B cell (primary cell): ENCODE results near the gene TMEM37. TPM values are rescaled to one million over a fixed set of nuclear protein-coding genes. Genes with fewer than 3 reads are reported as not detected.

Experiments used
- ATAC-seq: fragments of 200-7000 bp; cut with Tn5 transposase; one replicate; pipeline ENCODE4 v1.10.0; 2021; ENCODE audit warnings: low read depth, mild to moderate bottlenecking, moderate number of reproducible peaks, moderate library complexity
- CTCF ChIA-PET: fragments of 350-600 bp; sonication (Branson Sonifier 250); formaldehyde crosslinking; loops from one replicate; lab custom pipeline; 2021; ENCODE audit warnings: antibody characterized with exemption, inconsistent platforms; lab: Charles Lee
- POLR2A ChIA-PET: fragments of 350-600 bp; sonication (Branson Sonifier 250); formaldehyde crosslinking; loops from one replicate; lab custom pipeline; 2021; ENCODE audit warnings: antibody characterized with exemption; lab: Charles Lee
- DNase-seq: peaks from one replicate; pipeline ENCODE4 v3.0.0; 2013
- H2AFZ ChIP-seq: 2 replicates; pipeline ENCODE4 v1.6.1; 2012; ENCODE audit warnings: mild to moderate bottlenecking, low read depth, low read length; ENCODE audit not compliant: insufficient read depth, poor library complexity, severe bottlenecking
- H3K27ac ChIP-seq, 2 donors: 1 replicate in 1 of 2; 2 replicates in 1 of 2; pipeline ENCODE4 v1.5.1; 2012 to 2013; ENCODE audit warnings: low read length in 2 of 2, mild to moderate bottlenecking in 2 of 2, moderate library complexity in 1 of 2
- H3K27me3 ChIP-seq, 4 experiments: fragments of 200-600 bp in 1 of 4; sonication (generic) in 1 of 4; replicated peaks in 1 of 4; 1 replicate in 2 of 4; 2 replicates in 2 of 4; pipeline versions ENCODE4 v1.6.1 to v1.7.0; 2013 to 2016; ENCODE audit warnings: low read length in 3 of 4, mild to moderate bottlenecking in 2 of 4, mixed read lengths in 1 of 4, moderate library complexity in 1 of 4; ENCODE audit not compliant: insufficient read depth in 4 of 4, control insufficient read depth in 3 of 4; ENCODE audit errors: control extremely low read depth in 1 of 4
- H3K36me3 ChIP-seq, 2 experiments: replicated peaks in 1 of 2; 1 replicate in 1 of 2; 2 replicates in 1 of 2; pipeline versions ENCODE4 v1.6.1 to v1.7.1; 2013; ENCODE audit warnings: low read length in 1 of 2; ENCODE audit not compliant: insufficient read depth in 2 of 2, control insufficient read depth in 1 of 2; ENCODE audit errors: control extremely low read depth in 1 of 2, extremely low read depth in 1 of 2
- H3K4me1 ChIP-seq, 2 donors: fragments of 200-600 bp in 1 of 2; sonication (generic) in 1 of 2; 1 replicate in 1 of 2; 2 replicates in 1 of 2; pipeline versions ENCODE4 v1.5.1 to v1.6.1; 2013 to 2017; ENCODE audit warnings: low read length in 2 of 2; ENCODE audit not compliant: control insufficient read depth in 2 of 2, insufficient read depth in 2 of 2
- H3K4me2 ChIP-seq: replicated peaks from 2 replicates; pipeline ENCODE3; 2012; ENCODE audit warnings: mild to moderate bottlenecking, low read depth, low read length; ENCODE audit not compliant: poor library complexity, severe bottlenecking
- H3K4me3 ChIP-seq, 5 experiments: fragments of 200-600 bp in 1 of 5; sonication (generic) in 1 of 5; 1 replicate in 3 of 5; 2 replicates in 2 of 5; pipeline versions ENCODE4 v1.5.1 to v1.7.0; 2011 to 2016; ENCODE audit warnings: low read length in 4 of 5, mild to moderate bottlenecking in 4 of 5, low read depth in 2 of 5, control low read depth in 1 of 5, moderate library complexity in 1 of 5; ENCODE audit not compliant: insufficient read depth in 1 of 5; ENCODE audit errors: control extremely low read depth in 1 of 5, extremely low read depth in 1 of 5
- H3K79me2 ChIP-seq: fragments of 200-600 bp; sonication (generic); one replicate; pipeline ENCODE4 v1.6.0; 2016; ENCODE audit warnings: low read length; ENCODE audit not compliant: control insufficient read depth, insufficient read depth
- H3K9ac ChIP-seq: fragments of 200-600 bp; sonication (generic); 2 replicates; pipeline ENCODE4 v1.6.1; 2017; ENCODE audit warnings: mild to moderate bottlenecking, low read length, moderate library complexity
- H3K9me3 ChIP-seq, 3 donors: one replicate each; pipeline versions ENCODE4 v1.6.1 to v1.7.1; 2013; ENCODE audit warnings: low read length in 2 of 3; ENCODE audit not compliant: control insufficient read depth in 2 of 3, insufficient read depth in 1 of 3; ENCODE audit errors: control extremely low read depth in 1 of 3
- H4K20me1 ChIP-seq: 2 replicates; pipeline ENCODE4 v1.6.0; 2012; ENCODE audit warnings: mild to moderate bottlenecking, low read length; ENCODE audit not compliant: insufficient read depth, control insufficient read depth, poor library complexity, severe bottlenecking
- H3K27ac Mint-ChIP-seq: one replicate; pipeline ENCODE4 v1.8.0; 2021; ENCODE audit warnings: mixed read lengths
- H3K27me3 Mint-ChIP-seq: one replicate; pipeline ENCODE4 v1.8.0; 2021; ENCODE audit warnings: mixed read lengths
- H3K4me1 Mint-ChIP-seq: one replicate; pipeline ENCODE4 v1.8.0; 2021; ENCODE audit warnings: mixed read lengths
- H3K4me3 Mint-ChIP-seq: one replicate; pipeline ENCODE4 v1.8.0; 2021; ENCODE audit warnings: mixed read lengths
- H3K9me3 Mint-ChIP-seq: one replicate; pipeline ENCODE4 v1.8.0; 2022; ENCODE audit warnings: mixed read lengths; ENCODE audit not compliant: insufficient read depth
- EZH2 ChIP-seq: IDR thresholded peaks from 2 replicates; pipeline ENCODE4 v1.6.1; 2012; ENCODE audit warnings: borderline replicate concordance, low read depth, mild to moderate bottlenecking, moderate library complexity, low read length; ENCODE audit not compliant: insufficient read depth, poor library complexity, severe bottlenecking
- WGBS: methylation state at CpG from one replicate; pipeline ENCODE4 v1.1.5; 2013; ENCODE audit warnings: missing lambda C conversion rate; ENCODE audit not compliant: insufficient coverage; 5-methylcytosine and 5-hydroxymethylcytosine counted together
- intact Hi-C: fragments of 100-400 bp; cut with micrococcal nuclease; formaldehyde crosslinking; loops from one replicate; pipeline ENCODE4 v1.10.0; 2022
- polyA plus RNA-seq: library from polyadenylated mRNA; depleted of rRNA; stranded (reverse); fragments of >200 nt; gene quantifications from 2 replicates; pipeline ENCODE4 v1.2.3, GENCODE V29; 2012
- total RNA-seq, 2 donors: library from RNA; stranded (reverse); fragments of 120-200 nt in 1 of 2; gene quantifications; 1 replicate in 1 of 2; 2 replicates in 1 of 2; pipeline versions ENCODE4 v1.2.3 to v1.2.4, GENCODE V29; 2013 to 2022
- TF ChIP-seq, protein P1 (sequence below): fragments of 200-600 bp; IDR thresholded peaks from one replicate; pipeline ENCODE4 v1.8.0; 2022; ENCODE audit warnings: antibody characterized with exemption, mild to moderate bottlenecking

TMEM37 gene
- total and polyA plus RNA-seq, 2 donors (not counting 1 experiment from before 2014, with no cell fraction given) = not detected

DNA sequence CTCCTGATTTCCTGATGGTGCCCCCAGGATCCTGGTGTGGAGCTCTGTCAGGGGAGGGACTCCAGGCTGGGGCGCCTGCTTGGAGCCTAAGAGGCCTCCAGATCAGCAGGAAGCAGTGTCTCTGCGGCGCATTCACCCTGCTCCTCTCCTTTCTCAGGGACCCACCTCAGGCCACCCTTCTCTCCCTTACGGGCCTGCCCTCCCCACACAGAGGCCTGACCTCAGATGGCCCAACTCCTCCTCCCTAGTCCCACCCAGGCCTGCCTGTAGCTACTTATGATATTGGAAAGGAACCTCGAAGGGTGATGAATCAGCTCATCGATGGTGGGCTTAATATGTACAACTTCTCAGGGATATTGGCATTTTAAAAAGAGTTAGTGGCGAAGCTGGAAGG, 10.6 kb downstream of the TMEM37 start:
- ATAC-seq = no peak
- H3K4me3 Mint-ChIP-seq = no peak overlapping the region
- Histone ChIP-seq H3K36me3 (no peaks in the 10 kb centered on the region), H3K9ac (no peak overlapping the region), H3K79me2 (no peaks in the 10 kb centered on the region), H2AFZ (no peak overlapping the region), H3K4me3 (no peak overlapping the region), H3K27ac (no peak overlapping the region), H3K9me3 (no peaks in the 10 kb centered on the region), H3K4me2 (no peak overlapping the region), H4K20me1 (no peaks in the 10 kb centered on the region), H3K27me3 (peaks cover 0 to 12% (median 1%) of the 10 kb centered on the region in 4 experiments), H3K4me1 (no peaks in the 10 kb centered on the region)
- H3K27me3 Mint-ChIP-seq = peaks cover 19% of the 10 kb centered on the region
- no peak for DNase-seq
- TF ChIP-seq EZH2 = no peak
- TF ChIP-seq, protein P1, sequence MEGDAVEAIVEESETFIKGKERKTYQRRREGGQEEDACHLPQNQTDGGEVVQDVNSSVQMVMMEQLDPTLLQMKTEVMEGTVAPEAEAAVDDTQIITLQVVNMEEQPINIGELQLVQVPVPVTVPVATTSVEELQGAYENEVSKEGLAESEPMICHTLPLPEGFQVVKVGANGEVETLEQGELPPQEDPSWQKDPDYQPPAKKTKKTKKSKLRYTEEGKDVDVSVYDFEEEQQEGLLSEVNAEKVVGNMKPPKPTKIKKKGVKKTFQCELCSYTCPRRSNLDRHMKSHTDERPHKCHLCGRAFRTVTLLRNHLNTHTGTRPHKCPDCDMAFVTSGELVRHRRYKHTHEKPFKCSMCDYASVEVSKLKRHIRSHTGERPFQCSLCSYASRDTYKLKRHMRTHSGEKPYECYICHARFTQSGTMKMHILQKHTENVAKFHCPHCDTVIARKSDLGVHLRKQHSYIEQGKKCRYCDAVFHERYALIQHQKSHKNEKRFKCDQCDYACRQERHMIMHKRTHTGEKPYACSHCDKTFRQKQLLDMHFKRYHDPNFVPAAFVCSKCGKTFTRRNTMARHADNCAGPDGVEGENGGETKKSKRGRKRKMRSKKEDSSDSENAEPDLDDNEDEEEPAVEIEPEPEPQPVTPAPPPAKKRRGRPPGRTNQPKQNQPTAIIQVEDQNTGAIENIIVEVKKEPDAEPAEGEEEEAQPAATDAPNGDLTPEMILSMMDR = no peak
- WGBS = 97% methylated on average over 5 of the region's 7 CpGs
- no peaks in the 10 kb centered on the region for H3K4me1 Mint-ChIP-seq
- POLR2A ChIA-PET = no interaction called here
- H3K27ac Mint-ChIP-seq = no peak overlapping the region
- intact Hi-C loops = no loop called here
- H3K9me3 Mint-ChIP-seq = no peaks in the 10 kb centered on the region
- CTCF ChIA-PET = no interaction called here

DNA sequence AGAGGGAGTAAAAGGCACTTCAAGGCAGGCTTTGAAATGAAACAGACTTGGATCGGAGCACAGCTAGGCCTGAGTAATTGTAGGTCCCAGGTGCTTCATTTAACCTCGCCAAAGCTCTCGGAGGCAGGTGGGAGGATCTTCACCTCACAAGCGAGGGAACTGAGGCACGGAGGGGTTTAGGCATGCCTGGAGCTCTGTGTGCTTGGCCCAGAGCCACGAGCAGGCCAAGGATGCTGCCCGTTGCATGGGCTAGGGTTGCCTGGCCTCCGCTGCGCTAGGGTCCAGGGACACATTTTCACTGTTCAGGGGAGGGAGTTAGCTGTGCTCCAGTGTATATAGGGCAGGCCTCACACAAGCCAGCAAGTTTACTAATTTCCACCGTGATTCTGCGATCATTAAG, 11.2 kb downstream of the TMEM37 start:
- no peak overlapping the region for H3K27ac ChIP-seq
- H3K9me3 ChIP-seq = no peaks in the 10 kb centered on the region
- H3K4me1 Mint-ChIP-seq = no peaks in the 10 kb centered on the region
- no peak for TF ChIP-seq EZH2
- TF ChIP-seq, protein P1 = no peak
- H3K9me3 Mint-ChIP-seq = no peaks in the 10 kb centered on the region
- no peak overlapping the region for H3K4me2 ChIP-seq
- DNase-seq (no peak), ATAC-seq (no peak)
- H3K27ac Mint-ChIP-seq = no peak overlapping the region
- no peak overlapping the region for H3K4me3 Mint-ChIP-seq
- peaks cover 19% of the 10 kb centered on the region for H3K27me3 Mint-ChIP-seq
- H3K79me2 ChIP-seq = no peaks in the 10 kb centered on the region
- ChIA-PET POLR2A (no interaction called here), CTCF (no interaction called here)
- H4K20me1 ChIP-seq = no peaks in the 10 kb centered on the region
- WGBS = 86% methylated on average over 8 of the region's 11 CpGs
- no peak overlapping the region for H2AFZ ChIP-seq
- H3K36me3 ChIP-seq = no peaks in the 10 kb centered on the region
- H3K4me3 ChIP-seq = no peak overlapping the region
- H3K9ac ChIP-seq = no peak overlapping the region
- intact Hi-C loops = no loop called here
- peaks cover 0 to 8% (median 1%) of the 10 kb centered on the region in 4 experiments for H3K27me3 ChIP-seq
- no peaks in the 10 kb centered on the region for H3K4me1 ChIP-seq
